ENCODE data around the gene SWSAP1. TPM values are rescaled to one million over a fixed set of nuclear protein-coding genes. Genes with fewer than 3 reads are reported as not detected.

Gene SWSAP1
- total and polyA plus RNA-seq, 2 of the 4 experiments (the other 2 are of a cell fraction), result 0.36 to 1.6 TPM

DNA sequence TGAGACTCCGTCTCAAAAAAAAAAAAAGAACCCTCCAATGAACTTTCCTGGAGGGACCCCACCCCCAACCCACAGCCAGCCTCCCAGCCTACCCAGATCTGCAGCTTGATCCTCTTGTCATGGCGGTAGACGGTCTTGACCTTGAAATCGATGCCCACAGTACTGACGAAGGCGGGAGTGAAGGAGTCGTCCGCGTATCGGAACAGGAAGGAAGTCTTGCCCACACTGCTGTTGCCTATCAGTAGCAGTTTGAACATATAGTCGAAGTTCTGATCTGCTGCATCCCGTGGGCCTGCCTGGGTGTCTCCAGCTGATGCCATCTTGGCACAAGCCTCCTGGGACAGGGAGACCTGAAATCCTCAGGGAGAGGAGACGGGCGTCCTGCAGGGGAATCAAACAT lies 37.4 kb upstream of the SWSAP1 start:
- H3K36me3 ChIP-seq (ENCODE audit: control insufficient read depth, insufficient read depth, low read length), result peaks cover 24% of the 10 kb centered on the region
- H4K91ac ChIP-seq (ENCODE audit: insufficient read depth, low read depth, low read length), result no peak overlapping the region
- no peak overlapping the region for H3K18ac ChIP-seq (ENCODE audit: low read depth, low read length)
- no peak overlapping the region for H3K56ac ChIP-seq (ENCODE audit: extremely low read depth, insufficient read depth, low read length)
- H3K4me3 ChIP-seq (ENCODE audit: insufficient read depth, low read depth, low read length), result no peak overlapping the region
- H3K4me1 ChIP-seq (ENCODE audit: control insufficient read depth, insufficient read depth, low read length), result peaks cover 8% of the 10 kb centered on the region
- H3K14ac ChIP-seq (replicated peaks; ENCODE audit: low read depth, low read length), result no peak overlapping the region
- no peak overlapping the region; the same call in 1 of the 2 replicates for H2AK5ac ChIP-seq (ENCODE audit: low read depth, low read length)
- H3K9me3 ChIP-seq (ENCODE audit: control insufficient read depth, insufficient read depth, low read length), result no peaks in the 10 kb centered on the region
- POLR2A ChIA-PET (ENCODE audit: unreplicated experiment), result no interaction called here
- no peak for DNase-seq
- H3K27ac ChIP-seq (ENCODE audit: insufficient read depth, low read length), result no peak overlapping the region
- H2BK15ac ChIP-seq (ENCODE audit: low read depth, low read length), result no peak overlapping the region
- no peak overlapping the region for H2BK20ac ChIP-seq (ENCODE audit: low read depth, low read length)
- H2BK120ac ChIP-seq (ENCODE audit: low read depth, low read length), result no peak overlapping the region
- in situ Hi-C loops (cut with MboI; ENCODE audit: low sequenced_read_pairs) (no loop called here), dilution Hi-C loops (cut with HindIII; ENCODE audit: low sequenced_read_pairs, unreplicated experiment) (no loop called here), intact Hi-C loops (cut with micrococcal nuclease) (no loop called here)
- no peaks in the 10 kb centered on the region for H4K20me1 ChIP-seq (ENCODE audit: insufficient read depth, low read length)
- TF ChIP-seq SMC3 (IDR thresholded peaks at IDR 0.05; ENCODE audit: low read depth, low read length) (no peak), CHD1 (IDR thresholded peaks at IDR 0.05; ENCODE audit: low read depth, low read length) (no peak), RCOR1 (IDR thresholded peaks at IDR 0.05; ENCODE audit: insufficient replicate concordance, low read length) (no peak)
- H2AFZ ChIP-seq (replicated peaks; ENCODE audit: low read length, poor library complexity), result no peak overlapping the region
- no TSS peak for BruUV-seq (replicated peaks)
- no peak overlapping the region for H4K5ac ChIP-seq (ENCODE audit: low read depth, low read length)
- peaks cover 0 to 15% of the 10 kb centered on the region in 2 experiments; a peak in 3 of 4 replicates for H3K79me1 ChIP-seq (ENCODE audit: low read depth in 1 of 2, low read length in 2 of 2)
- H4K8ac ChIP-seq (ENCODE audit: low read depth in 2 of 2, low read length in 2 of 2), result no peak overlapping the region
- CTCF ChIA-PET, result no interaction called here
- H3K9ac ChIP-seq (ENCODE audit: low read depth, low read length), result no peak overlapping the region
- WGBS, 2 experiments (ENCODE audit: extremely low coverage in 2 of 2, insufficient read length in 1 of 2), result 95% methylated on average over 13 of the region's 14 CpGs; no CpG with 5 or more reads in 1 of the 2 experiments
- no peak overlapping the region for H2BK5ac ChIP-seq (ENCODE audit: low read depth, low read length, poor library complexity, severe bottlenecking)
- H3K4ac ChIP-seq (ENCODE audit: low read depth, low read length), result no peak overlapping the region
- H3K4me2 ChIP-seq (ENCODE audit: low read depth, low read length), result no peak overlapping the region
- H3K9me1 ChIP-seq (ENCODE audit: insufficient read depth, low read length), result peaks cover 8% of the 10 kb centered on the region
- H2AK9ac ChIP-seq (replicated peaks; ENCODE audit: low read depth, low read length, poor library complexity), result peak overlapping the region; percentile 9
- no peak overlapping the region for H3K23ac ChIP-seq (ENCODE audit: low read depth, low read length)
- no peaks in the 10 kb centered on the region for H3K27me3 ChIP-seq (ENCODE audit: control insufficient read depth, insufficient read depth, low read length)
- ATAC-seq (ENCODE audit: low read depth), result no peak

All from IMR-90 (cell line).